Left lung (tissue), 10 donors: ENCODE data around the gene IDUA. TPM values are rescaled to one million over a fixed set of nuclear protein-coding genes. Genes with fewer than 3 reads are reported as not detected.
A peak's percentile ranks its signal among the peaks of the same experiment; 100 is the strongest.
"Not testable (repeated sequence)": the region's sequence is repeated elsewhere in the genome, so short reads cannot be mapped to it uniquely, and the experiment has no call there.

Source experiments
- ATAC-seq: fragments of 200-7000 bp; cut with Tn5 transposase; one replicate; pipeline ENCODE4 v1.9.1; 2020; ENCODE audit warnings: moderate library complexity
- DNase-seq, 4 donors: peaks; one replicate each; pipeline ENCODE4 v3.0.0-alpha.2; 2013 to 2020
- H3K27ac ChIP-seq, 2 donors: fragments of 200-600 bp; sonication (generic) in 1 of 2; one replicate each; pipeline versions ENCODE4 v1.5.0 to v1.8.0; 2020 to 2021
- H3K27me3 ChIP-seq, 2 donors: fragments of 200-600 bp; sonication (generic) in 1 of 2; one replicate each; pipeline versions ENCODE4 v1.5.0 to v1.8.0; 2020 to 2021
- H3K36me3 ChIP-seq, 2 donors: fragments of 200-600 bp; sonication (generic) in 1 of 2; one replicate each; pipeline versions ENCODE4 v1.5.0 to v1.8.0; 2020 to 2021
- H3K4me1 ChIP-seq, 2 donors: fragments of 200-600 bp; one replicate each; pipeline ENCODE4 v1.8.0; 2021
- H3K4me3 ChIP-seq, 2 donors: fragments of 200-600 bp; sonication (generic) in 1 of 2; one replicate each; pipeline versions ENCODE4 v1.5.0 to v1.8.0; 2020 to 2021; ENCODE audit warnings: mild to moderate bottlenecking in 1 of 2
- H3K9me3 ChIP-seq, 2 donors: fragments of 200-600 bp; sonication (generic) in 1 of 2; one replicate each; pipeline versions ENCODE4 v1.5.0 to v1.8.0; 2020 to 2021
- CTCF ChIP-seq, 2 donors: fragments of 200-600 bp; sonication (generic) in 1 of 2; IDR thresholded peaks; one replicate each; pipeline versions ENCODE4 v1.5.0 to v1.8.0; 2021; ENCODE audit warnings: antibody characterized with exemption in 2 of 2
- intact Hi-C, 2 donors: fragments of 100-400 bp; cut with DNase I; formaldehyde crosslinking; loops; one replicate each; pipeline versions ENCODE4 v1.11.2 to v1.14.2; 2022
- polyA plus RNA-seq, 6 donors: library from polyadenylated mRNA; unstranded; fragments of 120-200 nt; gene quantifications; one replicate each; pipeline ENCODE4 v1.2.1, GENCODE V29; 2013; ENCODE audit not compliant: insufficient read length in 6 of 6
- total RNA-seq, 2 donors: library from RNA; stranded (reverse); fragmentation: NEBNext Ultra II Directional; extraction: Animal tissue kit (Norgen Biotek cat#: 25700); gene quantifications; one replicate each; pipeline ENCODE4 v1.2.1, GENCODE V29; 2021
- donor health status: DM: no; HTN: yes; CAD: no.
- donor health status: DM: no; HTN: no; CAD: no.

IDUA gene
- total and polyA plus RNA-seq, 8 donors, result 10.1 to 46.8 (median 19.1) TPM

- no peak for TF ChIP-seq CTCF (IDR thresholded peaks at IDR 0.05)
- peaks cover 0 to 68% of the 10 kb centered on the region in 2 donors for H3K27me3 ChIP-seq
- H3K4me1 ChIP-seq, result peaks cover 31 to 38% of the 10 kb centered on the region in 2 donors
- peak in 2 of 4 donors; percentile 26 to 78 for DNase-seq
- intact Hi-C loops, result no loop called here
- H3K27ac ChIP-seq, result peak overlapping the region in 1 of 2 donors; percentile 45
- H3K36me3 ChIP-seq, result no peaks in the 10 kb centered on the region
- H3K4me3 ChIP-seq, result no peak overlapping the region
- no peak for ATAC-seq
- H3K9me3 ChIP-seq, result no peaks in the 10 kb centered on the region
Observed at GRCh38 chr4:1044469-1045192, 57.8 kb downstream of the IDUA start.

- no peak for ATAC-seq
- H3K9me3 ChIP-seq, result no peaks in the 10 kb centered on the region
- DNase-seq, result peak in 2 of 4 donors; percentile 32 to 76
- TF ChIP-seq CTCF (IDR thresholded peaks at IDR 0.05), result no peak
- H3K27me3 ChIP-seq, result peaks cover 0 to 68% of the 10 kb centered on the region in 2 donors
- no peak overlapping the region for H3K27ac ChIP-seq
- no peaks in the 10 kb centered on the region for H3K36me3 ChIP-seq
- intact Hi-C loops, result no loop called here
- no peak overlapping the region for H3K4me3 ChIP-seq
- peaks cover 27 to 38% of the 10 kb centered on the region in 2 donors for H3K4me1 ChIP-seq
Observed at GRCh38 chr4:1045193-1045594, 58.4 kb downstream of the IDUA start.

- H3K36me3 ChIP-seq, result no peaks in the 10 kb centered on the region
- H3K4me1 ChIP-seq, result peaks cover 27 to 38% of the 10 kb centered on the region in 2 donors
- no peak for ATAC-seq
- H3K9me3 ChIP-seq, result no peaks in the 10 kb centered on the region
- no peak overlapping the region for H3K4me3 ChIP-seq
- H3K27ac ChIP-seq, result no peak overlapping the region
- peak in 2 of 4 donors; percentile 30 to 70 for DNase-seq
- peaks cover 0 to 70% of the 10 kb centered on the region in 2 donors for H3K27me3 ChIP-seq
- intact Hi-C loops, result no loop called here
- no peak for TF ChIP-seq CTCF (IDR thresholded peaks at IDR 0.05)
Observed at GRCh38 chr4:1045595-1046201, 58.9 kb downstream of the IDUA start.

GRCh38 chr4:1046581-1047011 lies 59.8 kb downstream of the IDUA start:
- peak overlapping the region in 1 of 2 donors; percentile 8 for H3K4me3 ChIP-seq
- peaks cover 27 to 35% of the 10 kb centered on the region in 2 donors for H3K4me1 ChIP-seq
- DNase-seq (peak; percentile 48 to 84 (median 57)), ATAC-seq (peak; percentile 22)
- H3K36me3 ChIP-seq, intact Hi-C loops, H3K9me3 ChIP-seq, H3K27ac ChIP-seq: not testable (repeated sequence)
- H3K27me3 ChIP-seq, result peaks cover 0 to 67% of the 10 kb centered on the region in 2 donors

- Histone ChIP-seq H3K4me1 (peaks cover 27 to 31% of the 10 kb centered on the region in 2 donors), H3K4me3 (peak overlapping the region in 1 of 2 donors; percentile 8), H3K36me3 (no peaks in the 10 kb centered on the region), H3K27ac (no peak overlapping the region), H3K27me3 (peaks cover 0 to 69% of the 10 kb centered on the region in 2 donors), H3K9me3 (no peaks in the 10 kb centered on the region)
- ATAC-seq, result no peak
- no peak for TF ChIP-seq CTCF (IDR thresholded peaks at IDR 0.05)
- peak in 2 of 4 donors; percentile 33 to 81 for DNase-seq
- intact Hi-C loops, result no loop called here
Observed at GRCh38 chr4:1047106-1047975, 60.5 kb downstream of the IDUA start.
